HG03280 (cell line): ENCODE data around the gene SORCS2.

Source experiments
- ATAC-seq: cut with Tn5 transposase; IDR thresholded peaks from one replicate; pipeline ENCODE4 v1.9.1; 2021; ENCODE audit warnings: mild to moderate bottlenecking, moderate library complexity; ENCODE audit not compliant: unreplicated experiment

The SORCS2 gene

GRCh38 chr4:7366180-7366945, 174.0 kb downstream of the SORCS2 start:
- no peak for ATAC-seq

- ATAC-seq: no peak
Observed at GRCh38 chr4:7366954-7367353, 174.6 kb downstream of the SORCS2 start.

GRCh38 chr4:7367406-7367805, 175.1 kb downstream of the SORCS2 start:
- no peak for ATAC-seq

GRCh38 chr4:7367864-7368277, 175.5 kb downstream of the SORCS2 start:
- ATAC-seq: no peak

GRCh38 chr4:7368296-7368695, 176.0 kb downstream of the SORCS2 start:
- no peak for ATAC-seq

GRCh38 chr4:7369511-7369910, 177.2 kb downstream of the SORCS2 start:
- no peak for ATAC-seq

- ATAC-seq: no peak
Observed at GRCh38 chr4:7370038-7370437, 177.7 kb downstream of the SORCS2 start.

- no peak for ATAC-seq
Observed at GRCh38 chr4:7371210-7371941, 179.0 kb downstream of the SORCS2 start.

GRCh38 chr4:7372673-7373072, 180.3 kb downstream of the SORCS2 start:
- ATAC-seq: no peak

- ATAC-seq: no peak
Observed at GRCh38 chr4:7374571-7374970, 182.2 kb downstream of the SORCS2 start.

- ATAC-seq: no peak
Observed at GRCh38 chr4:7375427-7375826, 183.1 kb downstream of the SORCS2 start.

GRCh38 chr4:7377223-7377865, 185.0 kb downstream of the SORCS2 start:
- ATAC-seq: no peak

GRCh38 chr4:7379186-7379585, 186.8 kb downstream of the SORCS2 start:
- ATAC-seq: no peak

GRCh38 chr4:7379719-7380118, 187.4 kb downstream of the SORCS2 start:
- ATAC-seq: no peak

- ATAC-seq: no peak
Observed at GRCh38 chr4:7381221-7381889, 189.0 kb downstream of the SORCS2 start.

GRCh38 chr4:7381890-7382633, 189.7 kb downstream of the SORCS2 start:
- ATAC-seq: no peak

- ATAC-seq: no peak
Observed at GRCh38 chr4:7382634-7383014, 190.3 kb downstream of the SORCS2 start.

- ATAC-seq: no peak
Observed at GRCh38 chr4:7383266-7383665, 190.9 kb downstream of the SORCS2 start.

- ATAC-seq: no peak
Observed at GRCh38 chr4:7384003-7384928, 191.9 kb downstream of the SORCS2 start.
